HL-60 (cell line): ENCODE data around the gene TM9SF1.

Experiments
- DNase-seq, 2 experiments: peaks; one replicate each; pipeline ENCODE4 v3.0.0-alpha.2; 2010 to 2020; ENCODE audit warnings: low read depth in 1 of 2, low spot score in 1 of 2
- H3K27ac ChIP-seq: fragments of 250-450 bp; sonication (Bioruptor Pico); replicated peaks from 2 replicates; pipeline ENCODE4 v1.5.1; 2020; ENCODE audit warnings: mild to moderate bottlenecking, moderate library complexity
- H3K27me3 ChIP-seq: fragments of 250-450 bp; sonication (Bioruptor Pico); 2 replicates; pipeline ENCODE4 v1.5.1; 2021; ENCODE audit warnings: mild to moderate bottlenecking, moderate library complexity; ENCODE audit not compliant: insufficient read depth, poor library complexity, severe bottlenecking
- H3K4me3 ChIP-seq: replicated peaks from 2 replicates; pipeline ENCODE4 v1.5.1; 2011; ENCODE audit warnings: mild to moderate bottlenecking, control low read depth, low read length; ENCODE audit not compliant: insufficient read depth
- GABPA ChIP-seq: IDR thresholded peaks from 2 replicates; pipeline ENCODE4 v1.6.1; 2012; ENCODE audit warnings: low read depth
- POLR2AphosphoS5 ChIP-seq: IDR thresholded peaks from 2 replicates; pipeline ENCODE4 v1.6.1; 2012; ENCODE audit warnings: low read depth
- SPI1 ChIP-seq: IDR thresholded peaks from 2 replicates; pipeline ENCODE4 v1.6.1; 2012; ENCODE audit warnings: low read depth, mild to moderate bottlenecking, borderline replicate concordance
- TF ChIP-seq, protein P1 (sequence below): IDR thresholded peaks from 2 replicates; pipeline ENCODE4 v1.6.1; 2012; ENCODE audit warnings: low read depth; ENCODE audit not compliant: insufficient replicate concordance
- TF ChIP-seq, protein P2 (sequence below): IDR thresholded peaks from one replicate; pipeline ENCODE4 v1.5.1; 2011; ENCODE audit warnings: low read length, control low read depth, inconsistent platforms; ENCODE audit not compliant: insufficient read depth

The TM9SF1 gene

DNA sequence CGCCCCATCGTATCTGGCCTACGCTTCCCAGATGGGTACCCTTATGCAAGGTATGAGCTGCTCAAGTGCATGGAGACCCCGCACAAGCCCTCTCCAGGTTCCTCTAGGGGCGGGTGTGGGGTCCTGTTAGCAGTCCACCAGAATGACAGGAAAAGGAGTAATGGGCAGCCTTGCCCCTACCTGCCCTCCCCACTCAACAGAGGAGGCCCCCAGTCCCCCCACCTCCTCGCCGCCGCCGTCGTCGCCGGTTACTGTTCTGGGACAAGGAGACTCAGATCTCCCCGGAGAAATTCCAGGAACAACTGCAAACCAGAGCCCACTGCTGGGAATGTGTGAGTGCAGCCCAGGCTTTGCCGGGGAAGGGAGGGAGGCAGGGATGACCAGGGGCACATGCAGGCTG is 17.4 kb downstream of the TM9SF1 start:
- no peak for DNase-seq
- H3K27me3 ChIP-seq: no peaks in the 10 kb centered on the region
- H3K4me3 ChIP-seq: no peak overlapping the region
- TF ChIP-seq, protein P1, sequence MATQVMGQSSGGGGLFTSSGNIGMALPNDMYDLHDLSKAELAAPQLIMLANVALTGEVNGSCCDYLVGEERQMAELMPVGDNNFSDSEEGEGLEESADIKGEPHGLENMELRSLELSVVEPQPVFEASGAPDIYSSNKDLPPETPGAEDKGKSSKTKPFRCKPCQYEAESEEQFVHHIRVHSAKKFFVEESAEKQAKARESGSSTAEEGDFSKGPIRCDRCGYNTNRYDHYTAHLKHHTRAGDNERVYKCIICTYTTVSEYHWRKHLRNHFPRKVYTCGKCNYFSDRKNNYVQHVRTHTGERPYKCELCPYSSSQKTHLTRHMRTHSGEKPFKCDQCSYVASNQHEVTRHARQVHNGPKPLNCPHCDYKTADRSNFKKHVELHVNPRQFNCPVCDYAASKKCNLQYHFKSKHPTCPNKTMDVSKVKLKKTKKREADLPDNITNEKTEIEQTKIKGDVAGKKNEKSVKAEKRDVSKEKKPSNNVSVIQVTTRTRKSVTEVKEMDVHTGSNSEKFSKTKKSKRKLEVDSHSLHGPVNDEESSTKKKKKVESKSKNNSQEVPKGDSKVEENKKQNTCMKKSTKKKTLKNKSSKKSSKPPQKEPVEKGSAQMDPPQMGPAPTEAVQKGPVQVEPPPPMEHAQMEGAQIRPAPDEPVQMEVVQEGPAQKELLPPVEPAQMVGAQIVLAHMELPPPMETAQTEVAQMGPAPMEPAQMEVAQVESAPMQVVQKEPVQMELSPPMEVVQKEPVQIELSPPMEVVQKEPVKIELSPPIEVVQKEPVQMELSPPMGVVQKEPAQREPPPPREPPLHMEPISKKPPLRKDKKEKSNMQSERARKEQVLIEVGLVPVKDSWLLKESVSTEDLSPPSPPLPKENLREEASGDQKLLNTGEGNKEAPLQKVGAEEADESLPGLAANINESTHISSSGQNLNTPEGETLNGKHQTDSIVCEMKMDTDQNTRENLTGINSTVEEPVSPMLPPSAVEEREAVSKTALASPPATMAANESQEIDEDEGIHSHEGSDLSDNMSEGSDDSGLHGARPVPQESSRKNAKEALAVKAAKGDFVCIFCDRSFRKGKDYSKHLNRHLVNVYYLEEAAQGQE: no peak
- no peak for TF ChIP-seq GABPA
- no peak for TF ChIP-seq POLR2AphosphoS5
- TF ChIP-seq, protein P2, sequence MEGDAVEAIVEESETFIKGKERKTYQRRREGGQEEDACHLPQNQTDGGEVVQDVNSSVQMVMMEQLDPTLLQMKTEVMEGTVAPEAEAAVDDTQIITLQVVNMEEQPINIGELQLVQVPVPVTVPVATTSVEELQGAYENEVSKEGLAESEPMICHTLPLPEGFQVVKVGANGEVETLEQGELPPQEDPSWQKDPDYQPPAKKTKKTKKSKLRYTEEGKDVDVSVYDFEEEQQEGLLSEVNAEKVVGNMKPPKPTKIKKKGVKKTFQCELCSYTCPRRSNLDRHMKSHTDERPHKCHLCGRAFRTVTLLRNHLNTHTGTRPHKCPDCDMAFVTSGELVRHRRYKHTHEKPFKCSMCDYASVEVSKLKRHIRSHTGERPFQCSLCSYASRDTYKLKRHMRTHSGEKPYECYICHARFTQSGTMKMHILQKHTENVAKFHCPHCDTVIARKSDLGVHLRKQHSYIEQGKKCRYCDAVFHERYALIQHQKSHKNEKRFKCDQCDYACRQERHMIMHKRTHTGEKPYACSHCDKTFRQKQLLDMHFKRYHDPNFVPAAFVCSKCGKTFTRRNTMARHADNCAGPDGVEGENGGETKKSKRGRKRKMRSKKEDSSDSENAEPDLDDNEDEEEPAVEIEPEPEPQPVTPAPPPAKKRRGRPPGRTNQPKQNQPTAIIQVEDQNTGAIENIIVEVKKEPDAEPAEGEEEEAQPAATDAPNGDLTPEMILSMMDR: no peak
- no peak overlapping the region for H3K27ac ChIP-seq

DNA sequence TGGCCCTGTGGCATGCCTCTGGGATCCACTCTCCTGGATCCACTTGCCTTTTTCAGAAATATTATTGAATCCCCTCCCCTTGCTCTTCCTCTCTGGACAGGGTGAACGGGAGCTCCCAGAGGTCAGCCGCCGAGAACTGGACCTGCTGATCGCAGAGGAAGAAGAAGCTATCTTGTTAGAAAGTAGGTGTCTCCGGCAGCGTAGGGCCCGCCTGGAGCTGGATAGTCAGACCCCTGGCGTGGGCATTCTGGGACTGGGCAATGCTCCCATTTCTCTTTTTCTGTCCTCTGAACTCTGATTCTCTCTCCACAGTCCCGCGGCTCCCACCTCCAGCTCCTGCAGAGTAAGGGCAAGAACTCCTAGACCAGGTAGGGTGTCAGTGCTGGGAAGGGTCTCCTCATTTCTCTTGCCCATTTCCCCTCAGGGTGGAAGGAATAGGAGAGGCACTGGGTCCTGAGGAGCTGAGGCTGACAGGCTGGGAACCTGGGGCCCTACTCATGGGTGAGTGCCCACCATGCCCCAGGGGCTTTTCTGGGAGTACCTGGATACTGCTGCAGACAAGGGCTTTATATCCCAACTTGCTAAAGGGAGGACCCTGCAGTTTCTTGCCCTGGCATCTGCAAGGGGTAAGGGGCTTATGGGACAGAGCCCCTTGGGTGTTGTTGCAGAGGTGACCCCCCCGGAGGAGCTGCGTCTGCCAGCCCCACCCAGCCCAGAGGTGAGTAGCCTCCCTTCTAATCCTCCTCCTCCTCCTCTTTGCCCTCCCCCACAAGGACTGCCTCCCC is 18.0 kb downstream of the TM9SF1 start:
- Histone ChIP-seq H3K27ac (no peak overlapping the region), H3K27me3 (no peaks in the 10 kb centered on the region), H3K4me3 (no peak overlapping the region)
- DNase-seq: no peak
- TF ChIP-seq, protein P1: no peak
- TF ChIP-seq GABPA: no peak
- no peak; the same call in 1 of the 2 replicates for TF ChIP-seq POLR2AphosphoS5
- TF ChIP-seq, protein P2: no peak
- no peak for TF ChIP-seq SPI1

DNA sequence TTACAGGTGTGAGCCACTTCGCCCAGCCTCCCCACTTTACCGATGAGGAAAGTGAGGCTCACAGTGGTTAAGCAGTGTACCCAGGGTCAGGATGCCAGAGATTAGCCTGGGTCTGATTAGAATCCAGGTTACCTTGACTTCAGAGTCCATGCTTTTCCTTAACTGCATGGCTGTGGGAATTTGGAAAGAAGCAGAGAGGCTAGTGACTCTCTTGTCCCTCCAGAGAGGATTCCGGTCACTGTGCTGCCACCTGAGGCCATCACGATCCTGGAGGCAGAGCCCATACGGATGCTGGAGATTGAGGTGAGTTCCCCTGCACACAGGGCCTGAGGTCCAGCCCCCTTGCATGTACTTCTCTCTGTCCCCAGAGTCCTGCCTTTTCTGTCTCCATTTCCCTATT is 18.6 kb downstream of the TM9SF1 start:
- Histone ChIP-seq H3K4me3 (no peak overlapping the region), H3K27ac (no peak overlapping the region), H3K27me3 (no peaks in the 10 kb centered on the region)
- TF ChIP-seq, protein P2: no peak
- no peak for DNase-seq

DNA sequence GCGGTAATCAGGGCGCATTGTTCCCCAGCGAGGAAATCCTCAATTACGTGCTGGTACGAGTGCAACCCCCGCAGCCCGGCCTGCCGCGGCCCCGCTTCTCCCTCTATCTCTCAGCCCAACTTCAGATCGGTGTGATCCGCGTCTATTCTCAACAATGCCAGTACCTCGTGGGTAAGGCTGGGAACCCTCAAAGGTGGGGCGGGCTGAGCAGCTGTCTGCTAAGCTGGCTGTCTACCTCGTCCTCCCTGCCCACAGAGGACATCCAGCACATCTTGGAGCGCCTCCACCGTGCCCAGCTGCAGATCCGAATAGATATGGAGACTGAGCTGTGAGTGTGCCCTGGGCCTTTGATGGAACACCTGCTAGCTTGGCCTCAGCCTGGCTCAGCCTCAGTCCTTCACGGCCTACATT is 22.4 kb downstream of the TM9SF1 start:
- no peak for DNase-seq
- TF ChIP-seq, protein P2: no peak
- TF ChIP-seq POLR2AphosphoS5 (no peak), SPI1 (no peak), GABPA (no peak)
- TF ChIP-seq, protein P1: no peak
- Histone ChIP-seq H3K27me3 (no peaks in the 10 kb centered on the region), H3K4me3 (no peak overlapping the region), H3K27ac (no peak overlapping the region)
